Fibroblast of pulmonary artery (primary cell): Measurements from ENCODE around the gene CITED2.
A peak's percentile ranks its signal among the peaks of the same experiment; 100 is the strongest.

Source experiments
- DNase-seq: peaks from one replicate; pipeline ENCODE4 v3.0.0-alpha.2; 2010; ENCODE audit warnings: low read depth
- H3K4me3 ChIP-seq: replicated peaks from 2 replicates; pipeline ENCODE4 v1.5.1; 2011; ENCODE audit warnings: low read depth, mild to moderate bottlenecking, control low read depth, low read length, moderate library complexity
- TF ChIP-seq, protein P1 (sequence below): IDR thresholded peaks from 2 replicates; pipeline ENCODE4 v1.5.1; 2011; ENCODE audit warnings: mild to moderate bottlenecking, control low read depth, low read length, inconsistent platforms; ENCODE audit errors: missing control alignments

Gene CITED2

DNA sequence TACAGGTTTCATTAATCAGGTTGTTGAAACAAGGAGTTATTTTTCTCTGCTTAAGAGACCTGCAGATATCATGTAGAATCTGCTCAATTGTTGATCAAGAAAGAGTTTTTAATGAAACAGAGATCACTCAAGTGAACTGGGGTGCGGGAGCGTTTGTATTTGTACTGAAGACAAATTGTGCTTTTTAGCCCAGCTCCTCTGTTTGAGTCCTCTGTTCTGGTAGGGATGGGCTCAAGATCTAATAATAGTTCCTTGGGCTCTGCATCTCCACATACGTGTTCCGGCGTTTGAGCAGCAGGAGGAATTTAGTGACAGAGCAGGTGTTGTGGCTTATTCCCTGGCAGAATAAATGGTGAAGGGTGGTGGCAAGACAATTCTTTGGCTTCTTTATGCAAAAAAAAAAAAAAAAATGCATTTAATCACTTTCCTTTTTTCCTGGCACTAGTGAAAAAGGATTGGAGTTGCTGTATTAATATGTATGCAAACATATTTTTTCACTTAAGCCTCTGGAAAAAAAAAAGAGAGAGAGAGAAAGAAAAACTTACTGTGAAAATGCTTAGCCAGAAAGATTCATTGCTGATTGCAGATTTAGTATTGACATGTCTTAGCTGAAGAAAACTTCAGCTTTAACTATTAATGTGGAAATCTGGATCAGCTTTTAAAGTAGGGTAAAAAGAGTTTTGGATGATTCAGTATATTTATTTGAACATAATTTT, 4.0 kb downstream of the CITED2 start:
- TF ChIP-seq, protein P1, sequence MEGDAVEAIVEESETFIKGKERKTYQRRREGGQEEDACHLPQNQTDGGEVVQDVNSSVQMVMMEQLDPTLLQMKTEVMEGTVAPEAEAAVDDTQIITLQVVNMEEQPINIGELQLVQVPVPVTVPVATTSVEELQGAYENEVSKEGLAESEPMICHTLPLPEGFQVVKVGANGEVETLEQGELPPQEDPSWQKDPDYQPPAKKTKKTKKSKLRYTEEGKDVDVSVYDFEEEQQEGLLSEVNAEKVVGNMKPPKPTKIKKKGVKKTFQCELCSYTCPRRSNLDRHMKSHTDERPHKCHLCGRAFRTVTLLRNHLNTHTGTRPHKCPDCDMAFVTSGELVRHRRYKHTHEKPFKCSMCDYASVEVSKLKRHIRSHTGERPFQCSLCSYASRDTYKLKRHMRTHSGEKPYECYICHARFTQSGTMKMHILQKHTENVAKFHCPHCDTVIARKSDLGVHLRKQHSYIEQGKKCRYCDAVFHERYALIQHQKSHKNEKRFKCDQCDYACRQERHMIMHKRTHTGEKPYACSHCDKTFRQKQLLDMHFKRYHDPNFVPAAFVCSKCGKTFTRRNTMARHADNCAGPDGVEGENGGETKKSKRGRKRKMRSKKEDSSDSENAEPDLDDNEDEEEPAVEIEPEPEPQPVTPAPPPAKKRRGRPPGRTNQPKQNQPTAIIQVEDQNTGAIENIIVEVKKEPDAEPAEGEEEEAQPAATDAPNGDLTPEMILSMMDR: no peak
- DNase-seq: peak; percentile 66
- H3K4me3 ChIP-seq: peak overlapping the region; percentile 99

DNA sequence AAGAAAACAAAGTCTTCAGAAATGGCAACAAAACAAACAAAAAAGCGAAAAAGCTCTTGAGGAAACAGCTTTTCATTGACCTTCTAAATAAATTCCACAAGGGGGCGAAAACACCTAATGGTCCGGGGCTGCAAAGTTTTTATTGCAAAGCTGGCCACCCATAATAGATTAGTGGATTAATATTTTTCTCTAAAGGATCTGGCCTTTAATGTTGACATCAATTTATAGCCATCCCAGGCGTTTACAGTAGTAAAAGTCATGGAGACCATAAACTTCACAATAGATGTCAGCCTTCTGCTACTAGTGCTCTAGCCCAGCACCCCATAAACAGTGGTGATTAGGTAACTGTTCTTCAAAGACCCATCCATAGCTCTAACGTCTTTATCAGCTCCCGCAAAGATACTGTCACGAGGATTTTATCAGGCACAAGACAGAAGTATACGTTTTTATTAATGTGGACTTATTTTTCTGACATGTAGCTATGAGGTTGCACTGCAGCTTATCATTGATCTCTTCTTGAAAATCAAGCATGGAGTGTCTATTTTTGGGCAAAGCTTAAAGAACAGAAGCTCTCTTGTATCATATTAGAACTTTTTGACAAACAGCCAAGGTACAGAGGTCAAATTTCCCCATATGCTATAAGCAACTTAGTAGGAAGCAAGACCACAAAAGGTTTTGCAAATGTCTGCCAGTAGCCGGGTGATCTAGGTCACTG, 4.7 kb downstream of the CITED2 start:
- DNase-seq: peak; percentile 80
- TF ChIP-seq, protein P1: peak; percentile 58
- H3K4me3 ChIP-seq: peak overlapping the region; percentile 0

DNA sequence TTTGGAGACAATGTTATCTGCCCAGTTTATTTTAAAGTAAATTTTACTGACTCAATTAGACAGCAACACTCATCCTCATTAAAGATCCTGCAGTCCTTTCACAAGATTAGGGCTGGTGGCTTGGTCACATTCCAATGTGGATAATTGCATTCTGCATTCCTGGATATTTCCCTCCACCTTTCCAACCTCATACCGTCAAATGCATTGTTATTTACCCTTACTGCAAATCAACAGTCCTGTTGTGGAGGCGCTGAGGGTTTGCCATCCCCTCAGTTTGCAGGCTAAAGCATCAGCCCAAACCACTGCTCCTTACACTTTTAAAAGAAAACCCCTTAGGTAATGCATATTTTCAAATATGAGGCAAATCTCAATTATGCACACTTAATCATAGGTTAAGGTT, 5.4 kb downstream of the CITED2 start:
- H3K4me3 ChIP-seq: no peak overlapping the region
- TF ChIP-seq, protein P1: no peak
- DNase-seq: no peak

DNA sequence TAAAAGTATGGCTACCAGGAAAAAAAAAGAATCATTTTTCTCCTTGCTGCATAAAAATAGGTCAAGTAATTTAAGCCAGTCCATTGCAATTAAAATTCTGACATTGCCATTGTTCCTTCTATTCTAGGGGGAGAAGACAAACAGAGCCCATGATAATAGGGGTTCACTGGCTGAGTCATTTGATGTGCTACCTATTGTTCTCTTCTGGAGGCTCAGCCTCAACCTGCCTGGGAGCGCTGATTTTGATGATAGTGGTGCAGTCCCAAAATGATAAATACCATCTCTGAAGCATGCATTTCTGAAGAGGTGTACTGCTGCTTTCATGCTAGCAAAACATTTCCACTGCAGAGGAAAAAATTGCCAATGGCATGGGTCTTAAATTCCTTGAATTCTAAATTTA, 5.8 kb downstream of the CITED2 start:
- TF ChIP-seq, protein P1: no peak
- H3K4me3 ChIP-seq: no peak overlapping the region
- no peak for DNase-seq

DNA sequence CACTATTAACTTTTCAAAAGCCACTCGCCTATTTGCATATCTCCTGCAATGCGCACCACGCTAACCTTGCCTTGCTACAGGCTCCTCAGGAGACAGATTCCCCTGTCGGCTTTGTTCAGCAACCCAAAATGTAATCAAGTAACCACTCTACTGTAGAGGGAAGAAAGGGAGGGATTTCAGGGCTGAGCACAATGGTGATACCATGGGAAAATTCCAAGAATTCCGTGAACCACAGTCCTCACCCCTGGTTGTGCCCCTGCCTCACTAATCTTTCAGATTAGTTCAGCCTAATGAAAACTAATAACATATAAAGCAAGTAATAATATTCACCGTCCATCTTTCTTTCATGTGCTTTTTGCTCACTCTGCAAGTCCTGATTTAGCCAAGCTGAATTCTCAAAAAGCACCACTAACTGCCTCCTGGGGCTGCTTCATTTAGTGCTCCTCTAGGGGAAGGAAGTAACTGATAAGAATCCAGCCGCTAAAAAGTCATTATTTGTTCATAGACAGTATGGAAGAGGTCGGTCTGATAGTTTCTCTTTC, 6.6 kb downstream of the CITED2 start:
- TF ChIP-seq, protein P1: no peak
- no peak overlapping the region for H3K4me3 ChIP-seq

DNA sequence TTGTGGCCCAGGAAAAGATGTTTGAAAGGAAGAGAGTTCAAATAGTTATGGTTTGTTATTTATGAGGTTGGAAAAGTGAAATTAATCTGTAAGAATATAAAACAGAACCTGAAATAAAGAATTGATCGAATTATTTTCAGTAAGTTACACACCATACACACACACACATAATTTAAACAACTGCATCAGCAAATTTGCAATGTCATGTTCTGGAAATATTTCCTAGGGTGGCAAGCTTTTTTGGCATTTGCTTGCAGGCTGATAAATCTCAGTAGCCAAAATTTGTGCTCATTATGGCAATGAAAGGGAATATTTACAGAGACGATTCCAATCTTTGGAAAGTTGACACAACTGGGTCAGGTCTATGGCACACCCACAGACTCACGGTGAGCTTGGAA, 9.5 kb downstream of the CITED2 start:
- TF ChIP-seq, protein P1: no peak
- no peak for DNase-seq

More for the DNA sequence above, 6.6 kb downstream of the CITED2 start:
- peak; percentile 28 for DNase-seq

More for the DNA sequence above, 9.5 kb downstream of the CITED2 start:
- H3K4me3 ChIP-seq: no peak overlapping the region
